OCI-LY7 (cell line): ENCODE results near the gene MAGI1. TPM values are rescaled to one million over a fixed set of nuclear protein-coding genes. Genes with fewer than 3 reads are reported as not detected.

Experiments
- BruUV-seq: library from RNA; stranded (reverse); fragments of 400-500 nt; replicated peaks from 2 replicates; lab custom pipeline; 2021; lab: Mats Ljungman, UMichigan
- CTCF ChIA-PET: fragments of 300-600 bp; sonication (Branson Sonifier 250); formaldehyde crosslinking; loops from one replicate; lab custom pipeline; 2022; ENCODE audit warnings: antibody characterized with exemption; ENCODE audit not compliant: unreplicated experiment; lab: Charles Lee
- POLR2A ChIA-PET: fragments of 300-600 bp; sonication (Branson Sonifier 250); formaldehyde crosslinking; loops from one replicate; lab custom pipeline; 2022; ENCODE audit warnings: antibody characterized with exemption; lab: Charles Lee
- DNase-seq: peaks from one replicate; pipeline ENCODE4 v3.0.0-alpha.2; 2015; ENCODE audit warnings: low spot score
- H2AFZ ChIP-seq: fragments of 200-600 bp; sonication (generic), shearing (Covaris generic); 2 replicates; pipeline ENCODE4 v1.6.1; 2014; ENCODE audit warnings: mild to moderate bottlenecking, antibody characterized with exemption, low read length, moderate library complexity
- H3K27ac ChIP-seq: fragments of 200-600 bp; sonication (generic); 2 replicates; pipeline ENCODE4 v1.5.1; 2014; ENCODE audit warnings: mixed run types, low read depth, mild to moderate bottlenecking, moderate library complexity, low read length, inconsistent platforms; ENCODE audit not compliant: poor library complexity, severe bottlenecking
- H3K36me3 ChIP-seq: fragments of 200-600 bp; sonication (generic); 2 replicates; pipeline ENCODE4 v1.6.1; 2014; ENCODE audit warnings: mild to moderate bottlenecking, antibody characterized with exemption, low read length, moderate library complexity, mixed read lengths; ENCODE audit not compliant: insufficient read depth
- H3K4me1 ChIP-seq: fragments of 200-600 bp; sonication (generic); 2 replicates; pipeline ENCODE4 v1.5.1; 2014; ENCODE audit warnings: mild to moderate bottlenecking, low read length; ENCODE audit not compliant: insufficient read depth, poor library complexity, severe bottlenecking
- H3K4me2 ChIP-seq: fragments of 200-600 bp; sonication (generic); 2 replicates; pipeline ENCODE4 v1.6.1; 2014; ENCODE audit warnings: mild to moderate bottlenecking, low read length
- H3K4me3 ChIP-seq: fragments of 200-600 bp; sonication (generic); 2 replicates; pipeline ENCODE4 v1.5.1; 2014; ENCODE audit warnings: mild to moderate bottlenecking, low read depth, low read length; ENCODE audit not compliant: poor library complexity, severe bottlenecking
- H3K79me2 ChIP-seq: fragments of 200-600 bp; sonication (generic); 2 replicates; pipeline ENCODE4 v1.6.1; 2016; ENCODE audit warnings: low read depth, mild to moderate bottlenecking, low read length, moderate library complexity, mixed read lengths; ENCODE audit not compliant: insufficient read depth
- H3K9me2 ChIP-seq: fragments of 200-600 bp; sonication (generic); 2 replicates; pipeline ENCODE4 v1.6.1; 2016; ENCODE audit warnings: mild to moderate bottlenecking, low read length, mixed read lengths; ENCODE audit not compliant: insufficient read depth
- H3K9me3 ChIP-seq: fragments of 200-600 bp; sonication (generic); 2 replicates; pipeline ENCODE4 v1.6.1; 2014; ENCODE audit warnings: mild to moderate bottlenecking, mixed run types, low read length, mixed read lengths
- H4K20me1 ChIP-seq: fragments of 200-600 bp; sonication (generic); 2 replicates; pipeline ENCODE4 v1.6.1; 2014; ENCODE audit warnings: mild to moderate bottlenecking, antibody characterized with exemption, low read length, moderate library complexity, mixed read lengths; ENCODE audit not compliant: insufficient read depth
- EZH2phosphoT487 ChIP-seq: fragments of 200-600 bp; sonication (generic); IDR thresholded peaks from 2 replicates; pipeline ENCODE4 v1.6.1; 2018; ENCODE audit warnings: low read depth, borderline replicate concordance, mild to moderate bottlenecking, mixed run types, antibody characterized with exemption, low read length, moderate library complexity, mixed read lengths
- intact Hi-C: fragments of 100-400 bp; cut with micrococcal nuclease; formaldehyde crosslinking; loops from one replicate; pipeline ENCODE4 v1.10.0; 2022; ENCODE audit not compliant: unreplicated experiment
- total RNA-seq, 2 experiments: library from RNA; depleted of rRNA in 1 of 2; stranded (reverse); fragments of >200 nt in 1 of 2; shearing (Covaris generic) in 1 of 2; gene quantifications; 2 replicates each; pipeline ENCODE4 v1.2.3, GENCODE V29; 2014 to 2022
- TF ChIP-seq, protein P1 (sequence below): fragments of 200-600 bp; sonication (generic); conservative IDR thresholded peaks from 2 replicates; pipeline ENCODE4 v1.5.1; 2014; ENCODE audit warnings: mild to moderate bottlenecking, antibody characterized with exemption, low read length, moderate library complexity, mixed read lengths

Gene MAGI1
- total RNA-seq, 2 experiments from 2014 or later, result 0.63 to 2.5 TPM

DNA sequence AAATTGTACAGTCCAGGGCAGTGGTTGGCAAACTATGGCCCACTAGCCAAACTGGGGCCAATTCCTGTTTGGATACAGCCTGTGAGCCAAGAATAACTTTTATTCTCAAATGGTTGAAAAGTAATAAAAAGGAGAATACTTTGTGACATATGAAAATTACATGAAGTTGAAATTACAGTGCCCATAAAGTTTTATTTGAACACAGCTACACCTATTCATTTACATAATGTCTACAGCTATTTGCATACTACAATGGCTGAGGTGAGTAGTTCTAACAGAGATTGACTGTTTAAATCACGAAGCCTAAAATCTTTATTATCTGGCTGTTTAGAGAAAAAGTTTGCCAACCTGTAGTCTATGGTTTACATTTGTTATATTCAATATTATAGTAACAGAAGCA, 600.1 kb downstream of the MAGI1 start:
- H3K27ac ChIP-seq, result no peak overlapping the region
- no peaks in the 10 kb centered on the region for H3K36me3 ChIP-seq
- BruUV-seq, result no TSS peak
- H4K20me1 ChIP-seq, result no peaks in the 10 kb centered on the region
- no peaks in the 10 kb centered on the region for H3K9me2 ChIP-seq
- ChIA-PET CTCF (no interaction called here), POLR2A (interaction anchor here (0.7 to 1.6 kb wide), 2 partner anchors 25 to 85 kb away, joined by 3 read pairs; no protein-coding TSS in a partner anchor)
- H3K4me3 ChIP-seq, result no peak overlapping the region
- H3K4me1 ChIP-seq, result no peaks in the 10 kb centered on the region
- H3K9me3 ChIP-seq, result no peaks in the 10 kb centered on the region
- TF ChIP-seq EZH2phosphoT487, result no peak
- TF ChIP-seq, protein P1, sequence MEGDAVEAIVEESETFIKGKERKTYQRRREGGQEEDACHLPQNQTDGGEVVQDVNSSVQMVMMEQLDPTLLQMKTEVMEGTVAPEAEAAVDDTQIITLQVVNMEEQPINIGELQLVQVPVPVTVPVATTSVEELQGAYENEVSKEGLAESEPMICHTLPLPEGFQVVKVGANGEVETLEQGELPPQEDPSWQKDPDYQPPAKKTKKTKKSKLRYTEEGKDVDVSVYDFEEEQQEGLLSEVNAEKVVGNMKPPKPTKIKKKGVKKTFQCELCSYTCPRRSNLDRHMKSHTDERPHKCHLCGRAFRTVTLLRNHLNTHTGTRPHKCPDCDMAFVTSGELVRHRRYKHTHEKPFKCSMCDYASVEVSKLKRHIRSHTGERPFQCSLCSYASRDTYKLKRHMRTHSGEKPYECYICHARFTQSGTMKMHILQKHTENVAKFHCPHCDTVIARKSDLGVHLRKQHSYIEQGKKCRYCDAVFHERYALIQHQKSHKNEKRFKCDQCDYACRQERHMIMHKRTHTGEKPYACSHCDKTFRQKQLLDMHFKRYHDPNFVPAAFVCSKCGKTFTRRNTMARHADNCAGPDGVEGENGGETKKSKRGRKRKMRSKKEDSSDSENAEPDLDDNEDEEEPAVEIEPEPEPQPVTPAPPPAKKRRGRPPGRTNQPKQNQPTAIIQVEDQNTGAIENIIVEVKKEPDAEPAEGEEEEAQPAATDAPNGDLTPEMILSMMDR, result no peak
- no peaks in the 10 kb centered on the region for H3K79me2 ChIP-seq
- intact Hi-C loops, result no loop called here
- no peak overlapping the region for H3K4me2 ChIP-seq
- no peak for DNase-seq
- H2AFZ ChIP-seq, result no peak overlapping the region

DNA sequence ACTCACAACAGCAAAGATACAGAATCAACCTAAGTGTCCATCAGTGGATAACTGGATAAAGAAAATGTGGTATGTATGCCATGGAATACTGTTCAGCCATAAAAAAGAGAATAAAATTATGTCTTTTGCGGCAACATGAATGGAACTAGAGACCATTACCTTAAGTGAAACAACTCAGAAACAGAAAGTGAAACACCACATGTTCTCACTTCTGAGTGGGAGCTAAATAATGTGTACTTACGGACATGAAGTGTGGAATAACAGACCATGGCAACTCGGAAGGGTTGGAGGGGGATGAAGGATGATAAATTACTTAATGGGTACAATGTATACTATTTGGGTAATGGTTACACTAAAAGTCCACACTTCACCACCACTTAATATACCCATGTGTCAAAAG, 600.6 kb downstream of the MAGI1 start:
- H3K27ac ChIP-seq, result no peak overlapping the region
- no peaks in the 10 kb centered on the region for H3K79me2 ChIP-seq
- ChIA-PET CTCF (no interaction called here), POLR2A (no interaction called here)
- H3K9me2 ChIP-seq, result no peaks in the 10 kb centered on the region
- no peaks in the 10 kb centered on the region for H3K36me3 ChIP-seq
- BruUV-seq, result no TSS peak
- H3K4me2 ChIP-seq, result no peak overlapping the region
- no peaks in the 10 kb centered on the region for H3K4me1 ChIP-seq
- TF ChIP-seq, protein P1, result no peak
- no peak for TF ChIP-seq EZH2phosphoT487
- DNase-seq, result no peak
- no peak overlapping the region for H3K4me3 ChIP-seq
- intact Hi-C loops, result no loop called here
- no peak overlapping the region for H2AFZ ChIP-seq
- H3K9me3 ChIP-seq, result no peaks in the 10 kb centered on the region
- H4K20me1 ChIP-seq, result no peaks in the 10 kb centered on the region

DNA sequence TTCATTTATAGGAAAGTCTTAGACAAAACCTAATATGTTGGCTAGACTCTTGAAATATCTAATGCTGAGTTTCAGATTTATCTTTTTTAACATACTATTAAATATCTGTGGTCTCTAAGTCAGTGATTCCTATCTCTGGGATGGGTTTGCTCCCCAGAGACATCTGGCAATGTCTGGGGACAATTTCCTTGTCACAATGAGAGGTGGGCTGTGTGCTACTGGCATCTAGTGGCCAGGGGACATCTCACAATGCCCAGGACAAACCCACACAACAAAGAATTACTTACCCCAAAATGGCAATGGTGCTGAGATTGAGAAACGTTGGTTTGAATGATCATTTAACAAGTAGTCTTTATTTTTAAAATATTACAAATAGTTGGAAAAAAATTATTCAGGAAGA, 602.1 kb downstream of the MAGI1 start:
- no peaks in the 10 kb centered on the region for H3K36me3 ChIP-seq
- POLR2A ChIA-PET, result interaction anchor here (0.6 kb wide), 1 partner anchor 1170 kb away, joined by 3 read pairs; no protein-coding TSS in a partner anchor
- TF ChIP-seq EZH2phosphoT487, result no peak
- TF ChIP-seq, protein P1, result peak; percentile 54
- intact Hi-C loops, result no loop called here
- no peak overlapping the region for H2AFZ ChIP-seq
- H3K27ac ChIP-seq, result no peak overlapping the region
- H3K4me3 ChIP-seq, result no peak overlapping the region
- no peaks in the 10 kb centered on the region for H3K4me1 ChIP-seq
- CTCF ChIA-PET, result no interaction called here
- no peaks in the 10 kb centered on the region for H4K20me1 ChIP-seq
- no peaks in the 10 kb centered on the region for H3K79me2 ChIP-seq
- peak; percentile 1 for DNase-seq
- no peaks in the 10 kb centered on the region for H3K9me3 ChIP-seq
- BruUV-seq, result no TSS peak
- no peaks in the 10 kb centered on the region for H3K9me2 ChIP-seq
- H3K4me2 ChIP-seq, result no peak overlapping the region
